Measurements from ENCODE around the gene MARCO. TPM values are rescaled to one million over a fixed set of nuclear protein-coding genes. Genes with fewer than 3 reads are reported as not detected.

MARCO gene
- total RNA-seq, 1 experiment from 2014 or later = 0.43 TPM

GRCh38 chr2:119011162-119011909, 69.3 kb downstream of the MARCO start:
- Mint-ChIP-seq H3K27me3 (ENCODE audit: insufficient read depth, unreplicated experiment) (peaks cover 10% of the 10 kb centered on the region), H3K4me3 (ENCODE audit: unreplicated experiment) (peak overlapping the region; percentile 24), H3K36me3 (ENCODE audit: insufficient read depth, unreplicated experiment) (no peaks in the 10 kb centered on the region), H3K9me3 (ENCODE audit: unreplicated experiment) (no peaks in the 10 kb centered on the region), H3K27ac (ENCODE audit: unreplicated experiment) (no peak overlapping the region), H3K4me1 (ENCODE audit: low read depth, unreplicated experiment) (peaks cover 11% of the 10 kb centered on the region)
- no TSS peak for BruUV-seq (replicated peaks)
- intact Hi-C loops (cut with micrococcal nuclease; ENCODE audit: unreplicated experiment) = loop anchor here (1.0 to 5.0 kb wide), 5 partner anchors 129 to 651 kb away; no protein-coding TSS in a partner anchor
- H3K36me3 ChIP-seq (ENCODE audit: control insufficient read depth, insufficient read depth, low read length) = no peaks in the 10 kb centered on the region
- H3K4me3 ChIP-seq (ENCODE audit: low read depth, low read length) = no peak overlapping the region
- CTCF ChIA-PET = interaction anchor here (0.6 to 1.2 kb wide), 3 partner anchors 130 to 1599 kb away, joined by 3 to 10 read pairs (median 7); no protein-coding TSS in a partner anchor
- POLR2A ChIA-PET = no interaction called here
- TF ChIP-seq, protein P1, sequence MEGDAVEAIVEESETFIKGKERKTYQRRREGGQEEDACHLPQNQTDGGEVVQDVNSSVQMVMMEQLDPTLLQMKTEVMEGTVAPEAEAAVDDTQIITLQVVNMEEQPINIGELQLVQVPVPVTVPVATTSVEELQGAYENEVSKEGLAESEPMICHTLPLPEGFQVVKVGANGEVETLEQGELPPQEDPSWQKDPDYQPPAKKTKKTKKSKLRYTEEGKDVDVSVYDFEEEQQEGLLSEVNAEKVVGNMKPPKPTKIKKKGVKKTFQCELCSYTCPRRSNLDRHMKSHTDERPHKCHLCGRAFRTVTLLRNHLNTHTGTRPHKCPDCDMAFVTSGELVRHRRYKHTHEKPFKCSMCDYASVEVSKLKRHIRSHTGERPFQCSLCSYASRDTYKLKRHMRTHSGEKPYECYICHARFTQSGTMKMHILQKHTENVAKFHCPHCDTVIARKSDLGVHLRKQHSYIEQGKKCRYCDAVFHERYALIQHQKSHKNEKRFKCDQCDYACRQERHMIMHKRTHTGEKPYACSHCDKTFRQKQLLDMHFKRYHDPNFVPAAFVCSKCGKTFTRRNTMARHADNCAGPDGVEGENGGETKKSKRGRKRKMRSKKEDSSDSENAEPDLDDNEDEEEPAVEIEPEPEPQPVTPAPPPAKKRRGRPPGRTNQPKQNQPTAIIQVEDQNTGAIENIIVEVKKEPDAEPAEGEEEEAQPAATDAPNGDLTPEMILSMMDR (IDR thresholded peaks at IDR 0.05; ENCODE audit: insufficient read depth in 1 of 2, low read depth in 1 of 2, low read length in 1 of 2, severe bottlenecking in 1 of 2, unreplicated experiment in 1 of 2) = peak; percentile 74 to 76
- peak; percentile 58 to 80 for DNase-seq
- H3K4me1 ChIP-seq = no peaks in the 10 kb centered on the region; the same call in 1 of the 2 replicates
- H3K9me3 ChIP-seq = no peaks in the 10 kb centered on the region
- H3K27me3 ChIP-seq (replicated peaks; ENCODE audit: control insufficient read depth, insufficient read depth, low read length) = peaks cover 2% of the 10 kb centered on the region

GRCh38 chr2:119011910-119012209, 69.9 kb downstream of the MARCO start:
- H3K9me3 ChIP-seq = no peaks in the 10 kb centered on the region
- peaks cover 15% of the 10 kb centered on the region for H3K27me3 Mint-ChIP-seq (ENCODE audit: insufficient read depth, unreplicated experiment)
- intact Hi-C loops (cut with micrococcal nuclease; ENCODE audit: unreplicated experiment) = loop anchor here (1.0 to 5.0 kb wide), 5 partner anchors 130 to 650 kb away; no protein-coding TSS in a partner anchor
- H3K4me3 Mint-ChIP-seq (ENCODE audit: unreplicated experiment) = peak overlapping the region; percentile 24
- no peaks in the 10 kb centered on the region for H3K36me3 ChIP-seq (ENCODE audit: control insufficient read depth, insufficient read depth, low read length)
- DNase-seq = no peak
- POLR2A ChIA-PET = no interaction called here
- H3K4me1 Mint-ChIP-seq (ENCODE audit: low read depth, unreplicated experiment) = peaks cover 11% of the 10 kb centered on the region
- H3K4me3 ChIP-seq (ENCODE audit: low read depth, low read length) = no peak overlapping the region
- H3K4me1 ChIP-seq = no peaks in the 10 kb centered on the region; the same call in 1 of the 2 replicates
- CTCF ChIA-PET = interaction anchor here (0.6 to 1.2 kb wide), 3 partner anchors 130 to 1599 kb away, joined by 3 to 10 read pairs (median 7); no protein-coding TSS in a partner anchor
- no TSS peak for BruUV-seq (replicated peaks)
- no peaks in the 10 kb centered on the region for H3K9me3 Mint-ChIP-seq (ENCODE audit: unreplicated experiment)
- no peak overlapping the region for H3K27ac Mint-ChIP-seq (ENCODE audit: unreplicated experiment)
- TF ChIP-seq, protein P1 (IDR thresholded peaks at IDR 0.05; ENCODE audit: insufficient read depth in 1 of 2, low read depth in 1 of 2, low read length in 1 of 2, severe bottlenecking in 1 of 2, unreplicated experiment in 1 of 2) = no peak
- no peaks in the 10 kb centered on the region for H3K36me3 Mint-ChIP-seq (ENCODE audit: insufficient read depth, unreplicated experiment)
- H3K27me3 ChIP-seq (replicated peaks; ENCODE audit: control insufficient read depth, insufficient read depth, low read length) = peaks cover 2% of the 10 kb centered on the region

GRCh38 chr2:119012345-119013301, 70.6 kb downstream of the MARCO start:
- H3K27ac Mint-ChIP-seq (ENCODE audit: unreplicated experiment) = no peak overlapping the region
- no peak overlapping the region for H3K4me3 Mint-ChIP-seq (ENCODE audit: unreplicated experiment)
- TF ChIP-seq, protein P1 (IDR thresholded peaks at IDR 0.05; ENCODE audit: insufficient read depth in 1 of 2, low read depth in 1 of 2, low read length in 1 of 2, severe bottlenecking in 1 of 2, unreplicated experiment in 1 of 2) = no peak
- H3K9me3 ChIP-seq = no peaks in the 10 kb centered on the region
- DNase-seq = peak in 1 of 2 experiments; percentile 32
- CTCF ChIA-PET = interaction anchor here (1.2 kb wide), 1 partner anchor 131 kb away, joined by 10 read pairs; no protein-coding TSS in a partner anchor
- POLR2A ChIA-PET = no interaction called here
- H3K9me3 Mint-ChIP-seq (ENCODE audit: unreplicated experiment) = no peaks in the 10 kb centered on the region
- peaks cover 2% of the 10 kb centered on the region for H3K27me3 ChIP-seq (replicated peaks; ENCODE audit: control insufficient read depth, insufficient read depth, low read length)
- H3K27me3 Mint-ChIP-seq (ENCODE audit: insufficient read depth, unreplicated experiment) = peaks cover 16% of the 10 kb centered on the region
- BruUV-seq (replicated peaks) = no TSS peak
- H3K4me1 Mint-ChIP-seq (ENCODE audit: low read depth, unreplicated experiment) = peaks cover 11% of the 10 kb centered on the region
- intact Hi-C loops (cut with micrococcal nuclease; ENCODE audit: unreplicated experiment) = loop anchor here (5.0 kb wide), 2 partner anchors 300 to 650 kb away; no protein-coding TSS in a partner anchor
- H3K4me1 ChIP-seq = no peaks in the 10 kb centered on the region; the same call in 1 of the 2 replicates
- H3K36me3 Mint-ChIP-seq (ENCODE audit: insufficient read depth, unreplicated experiment) = no peaks in the 10 kb centered on the region
- no peaks in the 10 kb centered on the region for H3K36me3 ChIP-seq (ENCODE audit: control insufficient read depth, insufficient read depth, low read length)
- H3K4me3 ChIP-seq (ENCODE audit: low read depth, low read length) = no peak overlapping the region
